Liver (tissue), 3 donors: ENCODE measurements around the gene TNFSF8.

Source experiments
- ATF3 ChIP-seq: IDR thresholded peaks from 2 replicates; pipeline ENCODE4 v1.6.1; 2016; ENCODE audit warnings: antibody characterized with exemption
- EGR1 ChIP-seq, 2 donors: IDR thresholded peaks; 2 replicates each; pipeline ENCODE4 v1.6.1; 2016 to 2018; ENCODE audit warnings: antibody characterized with exemption in 2 of 2, low read depth in 2 of 2
- TF ChIP-seq, protein P1 (sequence below): fragments of 150-350 bp; IDR thresholded peaks from 2 replicates; pipeline ENCODE4 v1.5.1; 2017; ENCODE audit warnings: improper control_type of control experiment, low read depth, low read length; ENCODE audit not compliant: missing input control
- donor health status: healthy.
- donor health status: healthy.

- TF ChIP-seq, protein P1, sequence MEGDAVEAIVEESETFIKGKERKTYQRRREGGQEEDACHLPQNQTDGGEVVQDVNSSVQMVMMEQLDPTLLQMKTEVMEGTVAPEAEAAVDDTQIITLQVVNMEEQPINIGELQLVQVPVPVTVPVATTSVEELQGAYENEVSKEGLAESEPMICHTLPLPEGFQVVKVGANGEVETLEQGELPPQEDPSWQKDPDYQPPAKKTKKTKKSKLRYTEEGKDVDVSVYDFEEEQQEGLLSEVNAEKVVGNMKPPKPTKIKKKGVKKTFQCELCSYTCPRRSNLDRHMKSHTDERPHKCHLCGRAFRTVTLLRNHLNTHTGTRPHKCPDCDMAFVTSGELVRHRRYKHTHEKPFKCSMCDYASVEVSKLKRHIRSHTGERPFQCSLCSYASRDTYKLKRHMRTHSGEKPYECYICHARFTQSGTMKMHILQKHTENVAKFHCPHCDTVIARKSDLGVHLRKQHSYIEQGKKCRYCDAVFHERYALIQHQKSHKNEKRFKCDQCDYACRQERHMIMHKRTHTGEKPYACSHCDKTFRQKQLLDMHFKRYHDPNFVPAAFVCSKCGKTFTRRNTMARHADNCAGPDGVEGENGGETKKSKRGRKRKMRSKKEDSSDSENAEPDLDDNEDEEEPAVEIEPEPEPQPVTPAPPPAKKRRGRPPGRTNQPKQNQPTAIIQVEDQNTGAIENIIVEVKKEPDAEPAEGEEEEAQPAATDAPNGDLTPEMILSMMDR: no peak
- no peak for TF ChIP-seq EGR1 (IDR thresholded peaks at IDR 0.05; ENCODE audit: low read depth in 2 of 2)
- TF ChIP-seq ATF3: no peak
Measured at GRCh38 chr9:114867327-114867726, 63.1 kb downstream of the TNFSF8 start.
